Activated gamma-delta T cell (primary cell): ENCODE data around the gene HERC3.

Experiments
- DNase-seq: peaks from one replicate; lab custom pipeline; 2025; lab: John Stamatoyannopoulos, UW

HERC3 gene

GRCh38 chr4:88746206-88746605 lies 153.9 kb downstream of the HERC3 start:
- no peak for DNase-seq

- no peak for DNase-seq
These were observed 155.1 kb downstream of the HERC3 start for GRCh38 chr4:88747351-88747750.

- DNase-seq, result no peak
These were observed 158.1 kb downstream of the HERC3 start for GRCh38 chr4:88750369-88750768.

GRCh38 chr4:88751258-88752075 lies 159.2 kb downstream of the HERC3 start:
- DNase-seq, result no peak

- DNase-seq, result no peak
These were observed 159.8 kb downstream of the HERC3 start for GRCh38 chr4:88752076-88752463.

- no peak for DNase-seq
These were observed 160.5 kb downstream of the HERC3 start for GRCh38 chr4:88752754-88753153.

- DNase-seq, result no peak
These were observed 161.6 kb downstream of the HERC3 start for GRCh38 chr4:88753658-88754571.

- no peak for DNase-seq
These were observed 162.5 kb downstream of the HERC3 start for GRCh38 chr4:88754796-88755195.

- DNase-seq, result no peak
These were observed 163.2 kb downstream of the HERC3 start for GRCh38 chr4:88755454-88755853.

GRCh38 chr4:88756149-88756548 lies 163.9 kb downstream of the HERC3 start:
- DNase-seq, result no peak

- DNase-seq, result no peak
These were observed 164.8 kb downstream of the HERC3 start for GRCh38 chr4:88757067-88757466.

GRCh38 chr4:88757776-88758175 lies 165.5 kb downstream of the HERC3 start:
- no peak for DNase-seq
